Measurements from ENCODE around the gene EP400. TPM values are rescaled to one million over a fixed set of nuclear protein-coding genes. Genes with fewer than 3 reads are reported as not detected.

The EP400 gene
- total and polyA plus RNA-seq, 12 donors, result 11.5 to 43.2 (median 28.8) TPM

DNA sequence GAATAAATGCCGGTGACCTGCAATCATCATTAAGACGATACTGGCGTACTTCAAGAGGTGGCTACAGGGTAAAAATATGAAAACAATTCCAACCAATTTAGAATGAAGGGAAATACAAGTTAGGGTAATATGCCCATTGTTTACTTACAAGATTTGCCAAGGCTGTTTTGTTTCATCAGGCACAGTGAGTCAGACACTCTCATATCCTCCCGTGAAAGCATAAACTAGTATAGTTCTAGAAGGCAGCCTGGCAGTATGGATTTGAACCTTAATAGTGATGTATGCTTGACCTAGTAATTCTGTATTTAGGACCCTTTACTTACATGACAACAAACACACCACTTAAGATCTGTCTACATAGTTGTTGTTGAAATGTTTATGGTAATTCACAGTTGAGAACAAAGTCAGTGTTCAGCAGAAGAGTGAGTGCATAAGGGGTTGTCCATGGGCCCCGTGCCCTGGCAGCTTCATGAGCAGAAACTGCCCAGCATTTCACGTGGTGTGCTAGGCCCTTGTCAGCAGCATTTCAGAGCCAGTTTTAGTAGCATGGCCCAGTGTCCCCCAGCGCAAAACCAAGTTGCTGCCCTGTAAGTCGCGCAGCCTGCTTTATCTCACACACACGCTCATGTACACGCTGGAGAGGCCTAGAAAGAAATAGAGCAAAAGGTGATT, 80.8 kb downstream of the EP400 start:
- H3K36me3 ChIP-seq (replicated peaks in 1 of 2), result peaks cover 0 to 91% of the 10 kb centered on the region in 2 donors
- H3K9me3 ChIP-seq (replicated peaks in 1 of 3), result no peaks in the 10 kb centered on the region

DNA sequence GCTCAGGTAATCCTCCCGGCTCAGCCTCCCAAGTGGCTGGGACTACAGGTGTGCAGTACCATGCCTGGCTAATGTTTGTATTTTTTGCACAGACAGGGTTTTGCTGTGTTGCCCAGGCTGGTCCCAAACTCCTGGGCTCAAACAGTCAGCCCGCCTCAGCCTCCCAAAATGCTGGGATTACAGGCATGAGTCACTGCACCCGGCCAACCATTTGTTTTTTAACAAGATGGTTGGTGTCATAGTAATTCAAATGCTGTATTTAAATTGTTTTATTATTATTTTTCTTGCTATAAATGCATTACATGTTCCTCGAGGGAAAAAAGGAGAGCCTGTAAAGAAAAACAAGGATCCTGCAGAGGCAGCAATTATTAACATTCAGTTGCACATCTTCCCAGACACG, 83.9 kb downstream of the EP400 start:
- Histone ChIP-seq H3K4me3 (no peak overlapping the region), H3K27me3 (no peaks in the 10 kb centered on the region), H3K4me1 (replicated peaks in 1 of 2) (peaks cover 0 to 11% of the 10 kb centered on the region in 2 donors), H3K27ac (no peak overlapping the region), H3K36me3 (replicated peaks in 1 of 2) (peaks cover 0 to 78% of the 10 kb centered on the region in 2 donors), H3K9me3 (replicated peaks in 1 of 3) (no peaks in the 10 kb centered on the region)
- intact Hi-C loops (cut with DNase I), result no loop called here
- WGBS, 4 donors, result 86 to 93% (median 91%) methylated on average over 5 of the region's 5 CpGs
- no peak for DNase-seq
- no peak for TF ChIP-seq POLR2A (IDR thresholded peaks at IDR 0.05)
- no peak for TF ChIP-seq CTCF (IDR thresholded peaks at IDR 0.05)

More for the DNA sequence above, 80.8 kb downstream of the EP400 start:
- TF ChIP-seq CTCF (IDR thresholded peaks at IDR 0.05), result no peak
- no peak for TF ChIP-seq POLR2A (IDR thresholded peaks at IDR 0.05)
- no peaks in the 10 kb centered on the region for H3K27me3 ChIP-seq
- no peak overlapping the region for H3K4me3 ChIP-seq
- 84 to 88% (median 88%) methylated on average over 10 to 11 of the region's 11 CpGs for WGBS, 4 donors
- peaks cover 0 to 15% of the 10 kb centered on the region in 2 donors for H3K4me1 ChIP-seq (replicated peaks in 1 of 2)
- intact Hi-C loops (cut with DNase I), result no loop called here
- peak overlapping the region in 3 of 5 donors; percentile 8 to 81 (median 58) for H3K27ac ChIP-seq
- DNase-seq, result peak in 1 of 7 donors; percentile 20

- Histone ChIP-seq H3K4me3 (no peak overlapping the region), H3K36me3 (replicated peaks in 1 of 2) (peaks cover 0 to 62% of the 10 kb centered on the region in 2 donors), H3K4me1 (replicated peaks in 1 of 2) (no peaks in the 10 kb centered on the region), H3K27ac (no peak overlapping the region), H3K9me3 (replicated peaks in 1 of 3) (no peaks in the 10 kb centered on the region), H3K27me3 (no peaks in the 10 kb centered on the region)
- no peak for TF ChIP-seq POLR2A (IDR thresholded peaks at IDR 0.05)
- intact Hi-C loops (cut with DNase I), result no loop called here
- DNase-seq, result no peak
- WGBS, 4 donors, result 93 to 95% (median 95%) methylated on average over 31 of the region's 31 CpGs
These were observed 86.4 kb downstream of the EP400 start for GRCh38 chr12:132036063-132036683.

DNA sequence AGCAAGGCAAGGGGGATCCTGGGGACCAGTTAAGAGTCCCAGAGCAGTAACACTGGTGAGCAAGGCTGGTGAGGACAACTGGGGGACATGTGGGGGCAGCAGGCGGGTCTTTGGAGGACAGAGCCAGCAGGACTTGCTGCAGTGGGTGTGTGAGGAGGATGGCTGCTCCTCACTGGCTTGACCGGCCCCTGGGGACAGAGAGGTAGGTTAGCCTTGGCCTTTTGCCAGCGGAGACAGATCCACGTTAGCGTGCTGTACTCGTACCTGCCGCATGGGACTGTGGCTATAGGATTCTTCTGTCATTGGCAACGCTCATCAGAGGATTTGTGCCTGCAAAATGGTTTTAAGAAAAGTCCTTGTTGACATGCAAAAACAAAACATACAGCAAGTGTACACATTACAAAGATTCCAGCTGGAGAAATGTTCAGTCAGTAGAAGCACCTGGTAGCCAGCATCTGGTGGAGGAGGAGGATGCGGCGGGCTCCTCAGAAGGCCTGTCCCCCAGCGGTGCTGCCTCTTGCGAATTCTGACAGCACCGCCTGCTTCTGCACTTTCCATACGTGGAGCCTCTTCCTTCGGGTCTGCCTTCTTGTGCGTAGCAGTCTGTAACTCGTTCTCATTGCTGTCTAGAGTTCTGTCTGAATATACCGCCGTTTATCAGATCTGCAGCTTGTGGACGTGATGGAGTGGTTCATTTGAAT, 91.3 kb downstream of the EP400 start:
- H3K4me1 ChIP-seq (replicated peaks in 1 of 2), result no peaks in the 10 kb centered on the region
- H3K27ac ChIP-seq, result no peak overlapping the region
- H3K4me3 ChIP-seq, result no peak overlapping the region
- DNase-seq, result no peak
- TF ChIP-seq POLR2A (IDR thresholded peaks at IDR 0.05), result no peak
- no peak for TF ChIP-seq CTCF (IDR thresholded peaks at IDR 0.05)
- H3K9me3 ChIP-seq (replicated peaks in 1 of 3), result no peaks in the 10 kb centered on the region
- no peaks in the 10 kb centered on the region for H3K27me3 ChIP-seq
- H3K36me3 ChIP-seq (replicated peaks in 1 of 2), result peaks cover 0 to 46% of the 10 kb centered on the region in 2 donors
- 91 to 95% (median 93%) methylated on average over 14 to 20 of the region's 20 CpGs for WGBS, 4 donors
- intact Hi-C loops (cut with DNase I), result no loop called here

Measured in adrenal gland (tissue), 12 donors.